Type B pancreatic cell (in vitro differentiated cells): Measurements from ENCODE around the gene BSCL2. TPM values are rescaled to one million over a fixed set of nuclear protein-coding genes. Genes with fewer than 3 reads are reported as not detected.

Experiments used
- DNase-seq: peaks from one replicate; pipeline ENCODE4 v3.0.0; 2021; ENCODE audit warnings: mixed read lengths; ENCODE audit not compliant: unreplicated experiment; ENCODE audit errors: extremely low spot score
- H3K27ac Mint-ChIP-seq: 2 replicates; pipeline ENCODE4 v1.8.0; 2021; ENCODE audit warnings: mild to moderate bottlenecking, mixed read lengths
- H3K27me3 Mint-ChIP-seq: 2 replicates; pipeline ENCODE4 v1.8.0; 2021; ENCODE audit warnings: mixed read lengths
- H3K36me3 Mint-ChIP-seq: 2 replicates; pipeline ENCODE4 v1.8.0; 2021; ENCODE audit warnings: mixed read lengths
- H3K4me1 Mint-ChIP-seq: one replicate; pipeline ENCODE4 v1.8.0; 2021; ENCODE audit warnings: mixed read lengths; ENCODE audit not compliant: unreplicated experiment
- H3K4me3 Mint-ChIP-seq: 2 replicates; pipeline ENCODE4 v1.8.0; 2021; ENCODE audit warnings: mild to moderate bottlenecking, mixed read lengths
- H3K9me3 Mint-ChIP-seq: 2 replicates; pipeline ENCODE4 v1.8.0; 2021; ENCODE audit warnings: mixed read lengths
- long read RNA-seq: library from polyadenylated mRNA; unstranded; transcript quantifications from one replicate; pipeline ENCODE4 v2.0.0, GENCODE V29; 2020
- total RNA-seq: library from RNA; stranded (reverse); gene quantifications from 2 replicates; pipeline ENCODE4 v1.2.1, GENCODE V29; 2021; ENCODE audit warnings: low replicate concordance
- TF ChIP-seq, protein P1 (sequence below): fragments of 200-600 bp; sonication (generic); conservative IDR thresholded peaks from 2 replicates; pipeline ENCODE4 v1.5.0; 2021; ENCODE audit warnings: antibody characterized with exemption, mild to moderate bottlenecking

BSCL2 gene
- total RNA-seq: 93.5 and 94.6 TPM in 2 replicates
- long read RNA-seq, transcript BSCL2-210 (11 exons, 1,440 nt): minor isoform, 44 of 303 reads
- long read RNA-seq, transcript BSCL2-203 (11 exons, 1,683 nt): minor isoform, 17 of 303 reads
- long read RNA-seq, transcript BSCL2-207 (11 exons, 1,516 nt): major isoform, 163 of 303 reads
- long read RNA-seq, transcript BSCL2-205 (11 exons, 1,693 nt): minor isoform, 5 of 303 reads
- long read RNA-seq, partial matches to known transcripts: 11 of 303 reads
- long read RNA-seq, other reads (novel, unspliced or antisense): 59 of 303 reads

DNA sequence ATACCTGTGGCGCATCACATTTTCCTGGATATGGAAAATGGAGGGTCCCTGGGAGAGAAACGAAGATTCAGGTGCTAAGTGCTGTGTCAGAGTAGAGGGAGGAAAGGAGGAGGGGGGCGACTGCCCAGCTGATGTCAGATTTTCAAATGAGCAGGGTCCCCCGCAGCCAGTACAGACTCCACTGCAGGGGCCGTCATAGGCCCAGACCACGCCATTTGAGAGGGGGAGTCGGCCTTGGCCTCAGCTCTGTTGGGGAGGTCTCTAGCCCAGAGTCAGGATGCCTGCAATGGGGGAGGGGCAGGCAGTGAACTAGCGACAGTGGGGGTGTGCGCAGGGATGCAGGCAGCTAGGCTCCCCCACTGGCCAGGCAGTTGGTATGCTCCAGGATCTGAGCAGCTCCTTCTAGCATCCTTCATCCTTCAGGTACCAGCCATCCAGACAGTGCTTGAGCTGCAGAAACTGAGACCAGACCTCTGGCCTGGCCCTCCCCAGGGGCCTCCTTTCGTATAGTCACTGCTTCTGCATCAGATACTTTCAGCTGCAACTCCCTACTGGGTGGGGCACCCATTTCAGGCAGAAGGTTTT, at the start of gene BSCL2, which contains the start of gene GNG3:
BSCL2 (minus strand) TSS at position 148 of the 585 bp plus-strand sequence. CDS start 229 bp downstream, outside the sequence.
GNG3 (plus strand) TSS at position 400 of the 585 bp plus-strand sequence. CDS start 620 bp downstream, outside the sequence.
- Mint-ChIP-seq H3K9me3 (no peaks in the 10 kb centered on the region), H3K27me3 (no peaks in the 10 kb centered on the region), H3K27ac (peak within 1 kb of the TSS; percentile 96), H3K36me3 (peaks cover 12% of the 10 kb centered on the region), H3K4me3 (peak within 1 kb of the TSS; percentile 95), H3K4me1 (peaks cover 33% of the 10 kb centered on the region)
- TF ChIP-seq, protein P1, sequence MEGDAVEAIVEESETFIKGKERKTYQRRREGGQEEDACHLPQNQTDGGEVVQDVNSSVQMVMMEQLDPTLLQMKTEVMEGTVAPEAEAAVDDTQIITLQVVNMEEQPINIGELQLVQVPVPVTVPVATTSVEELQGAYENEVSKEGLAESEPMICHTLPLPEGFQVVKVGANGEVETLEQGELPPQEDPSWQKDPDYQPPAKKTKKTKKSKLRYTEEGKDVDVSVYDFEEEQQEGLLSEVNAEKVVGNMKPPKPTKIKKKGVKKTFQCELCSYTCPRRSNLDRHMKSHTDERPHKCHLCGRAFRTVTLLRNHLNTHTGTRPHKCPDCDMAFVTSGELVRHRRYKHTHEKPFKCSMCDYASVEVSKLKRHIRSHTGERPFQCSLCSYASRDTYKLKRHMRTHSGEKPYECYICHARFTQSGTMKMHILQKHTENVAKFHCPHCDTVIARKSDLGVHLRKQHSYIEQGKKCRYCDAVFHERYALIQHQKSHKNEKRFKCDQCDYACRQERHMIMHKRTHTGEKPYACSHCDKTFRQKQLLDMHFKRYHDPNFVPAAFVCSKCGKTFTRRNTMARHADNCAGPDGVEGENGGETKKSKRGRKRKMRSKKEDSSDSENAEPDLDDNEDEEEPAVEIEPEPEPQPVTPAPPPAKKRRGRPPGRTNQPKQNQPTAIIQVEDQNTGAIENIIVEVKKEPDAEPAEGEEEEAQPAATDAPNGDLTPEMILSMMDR: no peak
- DNase-seq: peak; percentile 86

DNA sequence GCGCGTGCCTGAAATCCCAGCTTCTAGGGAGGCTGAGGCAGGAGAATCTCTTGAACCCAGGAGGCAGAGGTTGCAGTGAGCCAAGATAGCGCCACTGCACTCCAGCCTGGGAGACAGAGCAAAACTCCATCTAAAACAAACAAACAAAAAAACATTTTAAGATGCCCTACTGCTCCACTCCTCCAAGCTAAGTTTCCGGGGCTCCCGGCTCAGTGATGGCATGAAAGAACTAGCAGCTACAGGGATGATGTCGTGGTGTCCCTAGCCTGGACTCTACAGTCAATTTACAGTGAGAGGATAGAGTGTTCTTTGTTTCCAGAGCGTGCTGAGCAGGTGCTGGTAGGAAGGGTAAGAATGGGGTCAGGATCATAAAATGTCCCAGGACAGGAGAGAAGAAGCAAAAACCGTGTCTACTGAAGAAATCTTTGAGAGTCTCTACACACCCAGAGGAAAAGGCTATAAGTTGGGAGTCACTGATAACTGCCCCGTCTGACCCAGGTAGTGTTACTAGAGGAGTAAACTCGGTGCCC, 47.9 kb upstream of the BSCL2 start:
- H3K4me1 Mint-ChIP-seq: peaks cover 10% of the 10 kb centered on the region
- H3K27me3 Mint-ChIP-seq: no peaks in the 10 kb centered on the region
- H3K36me3 Mint-ChIP-seq: peaks cover 5% of the 10 kb centered on the region
- no peak overlapping the region for H3K27ac Mint-ChIP-seq
- DNase-seq: no peak
- H3K9me3 Mint-ChIP-seq: no peaks in the 10 kb centered on the region
- TF ChIP-seq, protein P1: no peak
- peak overlapping the region; percentile 74 for H3K4me3 Mint-ChIP-seq

GRCh38 chr11:62753736-62754603, 46.7 kb upstream of the BSCL2 start, which contains the start of gene ZBTB3:
Gene ZBTB3, minus strand, starts transcription at chr11:62754160. Its CDS starts 496 bp downstream, at chr11:62753664.
- Mint-ChIP-seq H3K4me1 (peaks cover 10% of the 10 kb centered on the region), H3K4me3 (peak within 1 kb of the TSS; percentile 100), H3K27me3 (no peaks in the 10 kb centered on the region), H3K9me3 (no peaks in the 10 kb centered on the region), H3K27ac (peak within 1 kb of the TSS; percentile 96), H3K36me3 (peaks cover 8% of the 10 kb centered on the region)
- DNase-seq: peak; percentile 95
- TF ChIP-seq, protein P1: no peak

DNA sequence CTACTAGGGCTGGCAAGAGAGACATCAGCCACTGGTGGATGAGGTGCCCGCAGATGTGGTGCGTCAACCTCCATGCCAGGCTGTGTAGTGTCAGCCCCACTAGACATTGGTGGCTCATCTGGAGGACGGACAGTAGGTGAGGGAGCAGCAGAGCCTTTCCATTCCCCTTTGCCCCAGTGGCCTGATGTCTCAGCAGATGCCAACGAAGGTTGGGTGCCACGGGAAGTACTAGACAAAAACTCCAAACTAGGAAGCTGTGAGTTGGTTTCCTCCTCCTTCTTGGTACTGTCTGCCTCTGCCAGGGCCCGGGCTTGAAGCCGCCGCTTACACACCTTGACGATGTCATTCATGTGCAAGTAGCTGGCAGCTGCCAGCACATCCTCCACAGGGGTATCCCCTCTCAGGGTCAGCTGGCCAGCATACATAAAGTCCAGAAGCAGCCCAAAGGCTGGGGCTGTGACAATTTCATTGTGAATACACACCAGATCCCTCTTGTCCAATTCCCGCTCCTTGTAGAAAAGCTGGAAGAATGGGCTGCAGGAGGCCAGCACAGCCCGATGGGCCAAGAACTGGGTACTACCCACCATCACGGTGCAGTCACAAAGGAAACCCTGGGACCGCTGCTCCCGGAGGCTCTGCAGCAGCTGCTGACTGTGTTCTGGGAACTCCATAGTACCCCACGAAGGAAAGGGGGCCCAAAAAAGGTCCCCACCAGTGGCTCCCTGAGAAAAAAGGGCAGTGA, 45.9 kb upstream of the BSCL2 start:
- peaks cover 10% of the 10 kb centered on the region for H3K36me3 Mint-ChIP-seq
- no peaks in the 10 kb centered on the region for H3K9me3 Mint-ChIP-seq
- no peaks in the 10 kb centered on the region for H3K27me3 Mint-ChIP-seq
- peaks cover 10% of the 10 kb centered on the region for H3K4me1 Mint-ChIP-seq
- peak overlapping the region; percentile 96 for H3K27ac Mint-ChIP-seq
- no peak for DNase-seq
- H3K4me3 Mint-ChIP-seq: peak overlapping the region; percentile 100
- TF ChIP-seq, protein P1: no peak
